ENCODE data around the gene SLC23A3. TPM values are rescaled to one million over a fixed set of nuclear protein-coding genes. Genes with fewer than 3 reads are reported as not detected.
"Not testable (repeated sequence)": the region's sequence is repeated elsewhere in the genome, so short reads cannot be mapped to it uniquely, and the experiment has no call there.

SLC23A3 gene
- total RNA-seq, 2 experiments from 2014 or later = 2.0 to 2.2 TPM

GRCh38 chr2:219201331-219201730 lies 31.5 kb upstream of the SLC23A3 start:
- Mint-ChIP-seq H3K4me1 (ENCODE audit: low read depth) (peaks cover 28% of the 10 kb centered on the region), H3K27ac (peak overlapping the region; percentile 95), H3K36me3 (ENCODE audit: low read depth) (peaks cover 20% of the 10 kb centered on the region)
- CTCF ChIA-PET = interaction anchor here (2.5 to 2.6 kb wide), 2 partner anchors 20 to 30 kb away, joined by 10 to 12 read pairs; no protein-coding TSS in a partner anchor
- POLR2A ChIA-PET = interaction anchor here (1.2 to 1.8 kb wide), 8 partner anchors 12 to 186 kb away, joined by 3 to 27 read pairs (median 6); partner anchors contain the start of genes ABCB6, ANKZF1, ATG9A and CNPPD1
- H3K9me3 Mint-ChIP-seq (ENCODE audit: insufficient read depth); H3K4me3 Mint-ChIP-seq; H3K27me3 Mint-ChIP-seq (ENCODE audit: low read depth); DNase-seq; ATAC-seq: not testable (repeated sequence)

GRCh38 chr2:219200502-219201326 lies 30.9 kb upstream of the SLC23A3 start:
- Mint-ChIP-seq H3K4me1 (ENCODE audit: low read depth) (peaks cover 22% of the 10 kb centered on the region), H3K4me3 (peak overlapping the region; percentile 73), H3K36me3 (ENCODE audit: low read depth) (peaks cover 20% of the 10 kb centered on the region), H3K27ac (peak overlapping the region; percentile 95)
- ChIA-PET POLR2A (interaction anchor here (0.6 to 1.8 kb wide), 15 partner anchors 12 to 187 kb away, joined by 3 to 27 read pairs (median 5); partner anchors contain the start of genes ABCB6, ANKZF1, ATG9A and CNPPD1), CTCF (interaction anchor here (0.9 to 2.6 kb wide), 8 partner anchors 9 to 94 kb away, joined by 3 to 12 read pairs (median 6); partner anchors contain the start of gene DNAJB2)
- H3K27me3 Mint-ChIP-seq (ENCODE audit: low read depth); ATAC-seq; H3K9me3 Mint-ChIP-seq (ENCODE audit: insufficient read depth): not testable (repeated sequence)
- peak; percentile 61 for DNase-seq

DNA sequence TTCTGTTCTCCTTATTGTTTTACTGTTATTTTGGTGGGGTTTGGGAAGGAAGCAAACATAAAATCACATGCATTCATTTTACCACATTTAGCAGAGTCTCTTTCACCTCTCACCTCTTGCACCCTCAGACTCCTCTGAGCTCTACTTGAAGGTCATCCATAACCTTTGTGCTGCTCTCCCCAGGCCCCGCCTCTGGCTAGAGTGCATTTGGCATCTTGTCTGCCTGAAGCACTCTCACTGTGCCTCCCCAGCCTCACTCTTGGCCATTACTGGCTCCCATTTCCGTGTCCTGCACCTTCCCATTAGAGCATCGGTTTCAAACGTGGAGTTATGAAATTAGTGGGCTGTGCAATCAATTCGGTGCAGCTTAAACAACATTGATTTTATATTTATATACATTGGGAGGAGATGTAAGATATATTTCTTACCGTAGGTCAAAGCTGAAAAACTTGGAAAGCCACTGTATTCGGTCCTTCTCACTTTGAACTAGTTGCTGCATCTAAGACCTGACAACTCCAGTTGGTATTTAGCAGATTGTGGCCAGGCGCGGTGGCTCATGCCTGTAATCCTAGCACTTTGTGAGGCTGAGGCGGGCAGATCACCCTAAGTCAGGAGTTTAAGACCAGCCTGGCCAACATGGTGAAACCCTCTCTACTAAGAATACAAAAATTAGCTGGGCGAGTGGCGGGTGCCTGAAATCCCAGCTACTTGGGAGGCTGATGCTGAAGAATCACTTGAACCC lies 29.8 kb upstream of the SLC23A3 start:
- Mint-ChIP-seq H3K27ac (peak overlapping the region; percentile 76), H3K4me1 (ENCODE audit: low read depth) (peaks cover 20% of the 10 kb centered on the region), H3K27me3 (ENCODE audit: low read depth) (no peaks in the 10 kb centered on the region), H3K4me3 (peak overlapping the region; percentile 34), H3K36me3 (ENCODE audit: low read depth) (peaks cover 20% of the 10 kb centered on the region), H3K9me3 (ENCODE audit: insufficient read depth) (peaks cover 8% of the 10 kb centered on the region)
- ChIA-PET POLR2A (interaction anchor here (0.8 to 1.8 kb wide), 11 partner anchors 11 to 188 kb away, joined by 3 to 27 read pairs (median 5); partner anchors contain the start of genes ABCB6, ANKZF1, ATG9A and CNPPD1), CTCF (interaction anchor here (0.9 to 2.6 kb wide), 10 partner anchors 8 to 95 kb away, joined by 3 to 12 read pairs (median 4); partner anchors contain the start of genes DNAJB2 and NHEJ1)
- DNase-seq = no peak
- peak; percentile 33 for ATAC-seq

GRCh38 chr2:219198974-219199373 lies 29.1 kb upstream of the SLC23A3 start:
- H3K9me3 Mint-ChIP-seq (ENCODE audit: insufficient read depth) = peaks cover 4% of the 10 kb centered on the region
- peaks cover 19% of the 10 kb centered on the region for H3K4me1 Mint-ChIP-seq (ENCODE audit: low read depth)
- ATAC-seq (no peak), DNase-seq (no peak)
- POLR2A ChIA-PET = no interaction called here
- H3K27ac Mint-ChIP-seq = no peak overlapping the region
- H3K36me3 Mint-ChIP-seq (ENCODE audit: low read depth) = peaks cover 17% of the 10 kb centered on the region
- H3K27me3 Mint-ChIP-seq (ENCODE audit: low read depth) = no peaks in the 10 kb centered on the region
- no peak overlapping the region for H3K4me3 Mint-ChIP-seq
- CTCF ChIA-PET = interaction anchor here (1.0 to 2.6 kb wide), 5 partner anchors 7 to 40 kb away, joined by 3 to 12 read pairs (median 7); partner anchors contain the start of gene NHEJ1

GRCh38 chr2:219197388-219197787 lies 27.6 kb upstream of the SLC23A3 start:
- CTCF ChIA-PET = interaction anchor here (0.8 to 3.0 kb wide), 5 partner anchors 9 to 98 kb away, joined by 3 to 10 read pairs (median 3); partner anchors contain the start of gene ZFAND2B
- ATAC-seq (no peak), DNase-seq (no peak)
- Mint-ChIP-seq H3K9me3 (ENCODE audit: insufficient read depth) (peaks cover 4% of the 10 kb centered on the region), H3K27ac (no peak overlapping the region), H3K4me1 (ENCODE audit: low read depth) (peaks cover 19% of the 10 kb centered on the region), H3K36me3 (ENCODE audit: low read depth) (peaks cover 9% of the 10 kb centered on the region), H3K4me3 (no peak overlapping the region), H3K27me3 (ENCODE audit: low read depth) (no peaks in the 10 kb centered on the region)
- POLR2A ChIA-PET = interaction anchor here (1.6 kb wide), 1 partner anchor 9 kb away, joined by 7 read pairs; no protein-coding TSS in a partner anchor

- H3K9me3 Mint-ChIP-seq (ENCODE audit: insufficient read depth) = no peaks in the 10 kb centered on the region
- no peak for DNase-seq
- H3K4me3 Mint-ChIP-seq = no peak overlapping the region
- POLR2A ChIA-PET = no interaction called here
- no peak overlapping the region for H3K27ac Mint-ChIP-seq
- CTCF ChIA-PET = no interaction called here
- peaks cover 45% of the 10 kb centered on the region for H3K36me3 Mint-ChIP-seq (ENCODE audit: low read depth)
- H3K27me3 Mint-ChIP-seq (ENCODE audit: low read depth) = no peaks in the 10 kb centered on the region
- ATAC-seq = no peak
- peaks cover 31% of the 10 kb centered on the region for H3K4me1 Mint-ChIP-seq (ENCODE audit: low read depth)
These were observed 17.1 kb upstream of the SLC23A3 start for GRCh38 chr2:219186754-219187456.

DNA sequence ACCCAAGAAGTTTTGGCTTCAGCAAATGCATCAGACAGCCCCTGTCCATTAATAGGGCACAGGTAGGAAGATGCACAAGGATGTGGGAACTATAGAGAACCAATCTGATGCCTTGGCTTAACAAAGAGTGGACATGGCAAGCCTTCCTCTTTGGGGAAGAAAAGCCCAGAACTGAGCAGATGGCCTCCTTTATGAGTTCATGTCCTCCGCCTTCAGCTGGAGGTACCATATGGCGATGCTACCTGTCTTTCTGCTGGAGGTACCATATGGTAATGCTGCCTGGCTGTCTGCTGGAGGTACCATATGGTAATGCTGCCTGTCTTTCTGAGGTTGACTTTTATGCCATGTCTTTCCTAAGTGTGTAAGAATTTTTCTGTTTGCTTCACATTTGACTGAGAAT lies 14.3 kb upstream of the SLC23A3 start:
- Mint-ChIP-seq H3K27ac (no peak overlapping the region), H3K36me3 (ENCODE audit: low read depth) (peaks cover 72% of the 10 kb centered on the region), H3K4me3 (no peak overlapping the region), H3K9me3 (ENCODE audit: insufficient read depth) (no peaks in the 10 kb centered on the region), H3K4me1 (ENCODE audit: low read depth) (peaks cover 59% of the 10 kb centered on the region), H3K27me3 (ENCODE audit: low read depth) (no peaks in the 10 kb centered on the region)
- ChIA-PET POLR2A (interaction anchor here (3.0 kb wide), 1 partner anchor 17 kb away, joined by 27 read pairs; no protein-coding TSS in a partner anchor), CTCF (interaction anchor here (1.3 to 1.4 kb wide), 2 partner anchors 14 to 25 kb away, joined by 3 read pairs; no protein-coding TSS in a partner anchor)
- DNase-seq (no peak), ATAC-seq (no peak)

DNA sequence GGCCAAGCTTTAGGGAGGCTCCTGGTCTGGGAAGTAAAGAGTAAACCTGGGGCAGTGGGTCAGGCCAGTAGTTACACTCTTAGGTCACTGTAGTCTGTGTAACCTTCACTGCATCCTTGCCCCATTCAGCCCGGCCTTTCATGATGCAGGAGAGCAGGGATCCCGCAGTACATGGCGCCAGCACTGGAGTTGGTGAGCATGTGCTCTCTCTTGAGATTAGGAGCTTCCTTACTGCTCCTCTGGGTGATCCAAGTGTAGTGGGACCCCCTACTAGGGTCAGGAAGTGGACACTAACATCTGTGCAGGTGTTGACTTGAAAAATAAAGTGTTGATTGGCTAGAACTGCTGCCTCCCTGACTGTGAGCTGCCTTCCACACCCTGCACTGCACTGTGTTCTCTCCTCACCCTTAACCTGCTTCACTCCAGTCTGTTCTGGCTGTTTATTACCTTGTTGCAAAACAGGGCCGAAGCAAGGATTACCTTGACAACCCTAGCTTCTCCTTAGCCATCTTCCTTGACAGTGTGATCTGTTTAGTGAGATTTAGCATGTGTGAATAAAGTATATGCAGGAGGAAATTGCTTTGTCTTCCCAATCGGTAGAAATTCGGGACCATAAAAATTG lies 13.4 kb upstream of the SLC23A3 start:
- POLR2A ChIA-PET = interaction anchor here (0.9 to 4.4 kb wide), 5 partner anchors 10 to 72 kb away, joined by 3 to 37 read pairs (median 6); partner anchors contain the start of gene ZFAND2B
- H3K27ac Mint-ChIP-seq = peak overlapping the region; percentile 88
- H3K9me3 Mint-ChIP-seq (ENCODE audit: insufficient read depth) = no peaks in the 10 kb centered on the region
- no peak for DNase-seq
- no peaks in the 10 kb centered on the region for H3K27me3 Mint-ChIP-seq (ENCODE audit: low read depth)
- H3K36me3 Mint-ChIP-seq (ENCODE audit: low read depth) = peaks cover 76% of the 10 kb centered on the region
- H3K4me3 Mint-ChIP-seq = peak overlapping the region; percentile 60
- CTCF ChIA-PET = interaction anchor here (1.9 to 2.7 kb wide), 4 partner anchors 10 to 112 kb away, joined by 8 to 14 read pairs (median 12); partner anchors contain the start of genes NHEJ1 and ZFAND2B
- H3K4me1 Mint-ChIP-seq (ENCODE audit: low read depth) = peaks cover 61% of the 10 kb centered on the region
- no peak for ATAC-seq

DNA sequence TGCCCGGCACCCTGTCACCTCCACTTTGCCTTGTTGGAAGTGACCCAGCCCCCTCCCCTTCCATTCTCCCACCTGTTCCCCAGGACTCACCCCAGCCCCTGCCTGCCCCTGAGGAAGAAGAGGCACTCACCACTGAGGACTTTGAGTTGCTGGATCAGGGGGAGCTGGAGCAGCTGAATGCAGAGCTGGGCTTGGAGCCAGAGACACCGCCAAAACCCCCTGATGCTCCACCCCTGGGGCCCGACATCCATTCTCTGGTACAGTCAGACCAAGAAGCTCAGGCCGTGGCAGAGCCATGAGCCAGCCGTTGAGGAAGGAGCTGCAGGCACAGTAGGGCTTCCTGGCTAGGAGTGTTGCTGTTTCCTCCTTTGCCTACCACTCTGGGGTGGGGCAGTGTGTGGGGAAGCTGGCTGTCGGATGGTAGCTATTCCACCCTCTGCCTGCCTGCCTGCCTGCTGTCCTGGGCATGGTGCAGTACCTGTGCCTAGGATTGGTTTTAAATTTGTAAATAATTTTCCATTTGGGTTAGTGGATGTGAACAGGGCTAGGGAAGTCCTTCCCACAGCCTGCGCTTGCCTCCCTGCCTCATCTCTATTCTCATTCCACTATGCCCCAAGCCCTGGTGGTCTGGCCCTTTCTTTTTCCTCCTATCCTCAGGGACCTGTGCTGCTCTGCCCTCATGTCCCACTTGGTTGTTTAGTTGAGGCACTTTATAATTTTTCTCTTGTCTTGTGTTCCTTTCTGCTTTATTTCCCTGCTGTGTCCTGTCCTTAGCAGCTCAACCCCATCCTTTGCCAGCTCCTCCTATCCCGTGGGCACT lies 12.7 kb upstream of the SLC23A3 start:
- DNase-seq (peak; percentile 39), ATAC-seq (no peak)
- Mint-ChIP-seq H3K27me3 (ENCODE audit: low read depth) (no peaks in the 10 kb centered on the region), H3K4me1 (ENCODE audit: low read depth) (peaks cover 61% of the 10 kb centered on the region), H3K4me3 (peak overlapping the region; percentile 60), H3K27ac (peak overlapping the region; percentile 88), H3K36me3 (ENCODE audit: low read depth) (peaks cover 78% of the 10 kb centered on the region), H3K9me3 (ENCODE audit: insufficient read depth) (no peaks in the 10 kb centered on the region)
- ChIA-PET CTCF (interaction anchor here (0.9 to 3.1 kb wide), 14 partner anchors 9 to 124 kb away, joined by 3 to 16 read pairs (median 6); partner anchors contain the start of genes NHEJ1 and ZFAND2B), POLR2A (interaction anchor here (0.9 to 4.4 kb wide), 8 partner anchors 11 to 72 kb away, joined by 3 to 37 read pairs (median 5); partner anchors contain the start of gene ZFAND2B)

Measured in activated CD8-positive, alpha-beta T cell treated with anti-CD3 and anti-CD28 coated beads, Interleukin-2, amount 10 ng/mL, durations not matched to agents 7 days and 5 days (primary cell).